G401 (cell line): ENCODE measurements around the gene SCAMP2. TPM values are rescaled to one million over a fixed set of nuclear protein-coding genes. Genes with fewer than 3 reads are reported as not detected.

ENCODE experiments used
- DNase-seq: peaks from one replicate; pipeline ENCODE4 v3.0.0-alpha.2; 2015; ENCODE audit warnings: low spot score
- in situ Hi-C: cut with HindIII; loops from 2 replicates; pipeline ENCODE4 v1.10.0; 2016; ENCODE audit warnings: low sequenced_read_pairs, mixed read lengths
- total RNA-seq: library from RNA; depleted of rRNA; stranded (reverse); fragments of >200 nt; shearing (Covaris generic); gene quantifications from 2 replicates; pipeline ENCODE4 v1.2.3, GENCODE V29; 2014; rRNA removed

SCAMP2 gene
- total RNA-seq, 1 experiment from 2014 or later = 13.2 TPM

DNA sequence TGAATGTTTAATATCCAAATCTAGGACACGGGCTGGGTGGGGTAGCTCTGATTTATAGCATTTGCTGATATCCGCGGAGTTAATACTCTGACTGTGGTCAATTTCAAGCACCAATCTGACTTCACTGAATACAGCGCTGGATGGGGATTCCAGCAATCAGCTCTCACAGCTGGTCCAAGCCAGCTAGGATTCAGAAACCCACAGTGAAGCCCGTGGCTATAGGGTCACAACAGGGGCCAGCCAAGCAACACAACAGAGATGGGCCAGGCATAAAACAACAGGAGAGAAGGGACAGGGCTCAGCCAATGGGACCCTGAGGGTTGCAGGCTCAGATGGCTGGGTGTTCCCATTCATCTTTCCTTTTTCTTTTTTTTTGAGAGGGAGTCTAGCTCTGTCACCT lies 65.9 kb downstream of the SCAMP2 start:
- in situ Hi-C loops = no loop called here
- no peak for DNase-seq

DNA sequence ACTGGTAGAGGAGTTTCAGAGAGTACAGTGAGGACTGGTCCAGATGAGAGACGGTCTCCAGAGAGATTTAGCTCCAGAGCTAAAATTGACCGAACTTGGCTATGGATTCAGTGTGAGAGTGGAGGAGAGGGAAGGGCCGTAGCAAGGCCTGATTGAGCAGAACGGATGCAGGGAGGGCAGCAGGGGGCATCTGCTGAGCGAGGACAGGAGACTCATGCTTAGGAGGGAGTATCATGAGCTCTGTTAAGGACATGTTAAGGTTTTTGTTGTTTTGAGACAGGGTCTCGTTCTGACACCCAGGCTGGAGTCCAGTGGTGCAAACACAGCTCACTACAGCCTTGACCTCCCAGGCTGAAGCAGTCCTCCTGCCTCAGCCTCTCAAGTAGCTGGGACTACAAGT lies 68.2 kb downstream of the SCAMP2 start:
- in situ Hi-C loops = no loop called here
- DNase-seq = no peak

DNA sequence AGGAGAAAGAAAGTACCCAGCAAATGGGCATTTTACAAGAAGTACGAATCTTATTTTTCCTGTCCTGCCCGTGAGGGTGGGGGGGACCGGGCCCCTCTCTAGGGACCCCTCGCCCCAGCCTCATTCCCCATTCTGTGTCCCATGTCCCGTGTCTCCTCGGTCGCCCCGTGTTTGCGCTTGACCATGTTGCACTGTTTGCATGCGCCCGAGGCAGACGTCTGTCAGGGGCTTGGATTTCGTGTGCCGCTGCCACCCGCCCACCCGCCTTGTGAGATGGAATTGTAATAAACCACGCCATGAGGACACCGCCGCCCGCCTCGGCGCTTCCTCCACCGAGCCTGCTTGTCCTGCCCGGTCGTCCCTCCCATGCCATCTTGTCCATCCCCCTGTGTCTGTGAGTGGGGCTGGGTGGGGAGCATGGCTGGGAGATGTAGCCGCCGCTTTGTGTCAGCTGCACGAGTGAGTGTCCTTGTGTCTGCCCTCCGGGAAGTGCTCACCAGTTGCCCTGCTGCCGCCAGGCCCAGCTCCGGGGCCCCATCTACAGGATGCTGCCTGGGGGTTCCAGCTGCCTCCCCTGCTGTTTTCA lies 70.2 kb downstream of the SCAMP2 start:
- DNase-seq = no peak
- in situ Hi-C loops = no loop called here

DNA sequence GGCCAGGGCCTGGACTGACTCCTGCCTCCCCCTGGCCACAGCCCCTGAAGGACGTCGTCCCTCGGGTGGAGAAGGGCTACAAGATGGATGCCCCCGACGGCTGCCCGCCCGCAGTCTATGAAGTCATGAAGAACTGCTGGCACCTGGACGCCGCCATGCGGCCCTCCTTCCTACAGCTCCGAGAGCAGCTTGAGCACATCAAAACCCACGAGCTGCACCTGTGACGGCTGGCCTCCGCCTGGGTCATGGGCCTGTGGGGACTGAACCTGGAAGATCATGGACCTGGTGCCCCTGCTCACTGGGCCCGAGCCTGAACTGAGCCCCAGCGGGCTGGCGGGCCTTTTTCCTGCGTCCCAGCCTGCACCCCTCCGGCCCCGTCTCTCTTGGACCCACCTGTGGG lies 70.9 kb downstream of the SCAMP2 start:
- in situ Hi-C loops = no loop called here
- no peak for DNase-seq

DNA sequence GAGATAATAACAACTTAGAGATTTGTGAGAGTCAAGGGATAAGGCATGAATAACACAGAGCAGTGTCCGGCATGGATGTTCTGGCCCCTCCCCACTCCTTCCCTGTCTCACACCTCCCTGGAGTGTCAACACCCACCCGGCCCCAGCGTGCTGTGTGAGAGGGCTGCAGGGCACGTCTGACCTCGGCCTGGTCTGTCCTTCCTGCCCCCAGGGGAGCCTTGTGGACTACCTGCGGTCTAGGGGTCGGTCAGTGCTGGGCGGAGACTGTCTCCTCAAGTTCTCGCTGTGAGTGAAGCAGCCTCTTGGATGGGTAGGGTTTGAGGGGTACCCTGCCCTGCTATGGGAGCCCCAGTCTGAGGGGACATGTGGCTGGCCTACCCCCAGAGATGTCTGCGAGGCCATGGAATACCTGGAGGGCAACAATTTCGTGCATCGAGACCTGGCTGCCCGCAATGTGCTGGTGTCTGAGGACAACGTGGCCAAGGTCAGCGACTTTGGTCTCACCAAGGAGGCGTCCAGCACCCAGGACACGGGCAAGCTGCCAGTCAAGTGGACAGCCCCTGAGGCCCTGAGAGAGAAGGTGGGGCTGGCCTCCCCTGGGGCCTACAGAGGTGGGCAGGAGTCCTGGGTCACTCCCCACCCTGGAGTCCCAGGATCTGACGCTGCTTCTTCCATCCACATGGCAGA lies 71.7 kb downstream of the SCAMP2 start:
- in situ Hi-C loops = no loop called here

DNA sequence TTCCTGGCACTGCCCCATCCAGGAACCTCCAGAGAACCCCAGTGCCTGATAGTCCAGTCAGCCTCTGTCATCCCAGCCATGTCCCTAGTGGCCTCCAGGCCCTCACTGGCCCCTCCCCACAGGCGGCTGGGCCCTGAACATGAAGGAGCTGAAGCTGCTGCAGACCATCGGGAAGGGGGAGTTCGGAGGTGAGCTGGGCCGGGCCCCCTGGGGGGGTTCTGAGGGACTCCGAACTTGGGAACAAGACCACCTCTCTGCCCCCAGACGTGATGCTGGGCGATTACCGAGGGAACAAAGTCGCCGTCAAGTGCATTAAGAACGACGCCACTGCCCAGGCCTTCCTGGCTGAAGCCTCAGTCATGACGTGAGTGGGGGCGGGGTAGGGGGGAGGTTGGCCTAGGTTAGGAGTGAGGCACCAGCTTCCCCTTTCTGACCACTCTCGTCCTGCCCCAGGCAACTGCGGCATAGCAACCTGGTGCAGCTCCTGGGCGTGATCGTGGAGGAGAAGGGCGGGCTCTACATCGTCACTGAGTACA lies 72.5 kb downstream of the SCAMP2 start:
- in situ Hi-C loops = no loop called here

More for the DNA sequence above, 71.7 kb downstream of the SCAMP2 start:
- no peak for DNase-seq

DNA sequence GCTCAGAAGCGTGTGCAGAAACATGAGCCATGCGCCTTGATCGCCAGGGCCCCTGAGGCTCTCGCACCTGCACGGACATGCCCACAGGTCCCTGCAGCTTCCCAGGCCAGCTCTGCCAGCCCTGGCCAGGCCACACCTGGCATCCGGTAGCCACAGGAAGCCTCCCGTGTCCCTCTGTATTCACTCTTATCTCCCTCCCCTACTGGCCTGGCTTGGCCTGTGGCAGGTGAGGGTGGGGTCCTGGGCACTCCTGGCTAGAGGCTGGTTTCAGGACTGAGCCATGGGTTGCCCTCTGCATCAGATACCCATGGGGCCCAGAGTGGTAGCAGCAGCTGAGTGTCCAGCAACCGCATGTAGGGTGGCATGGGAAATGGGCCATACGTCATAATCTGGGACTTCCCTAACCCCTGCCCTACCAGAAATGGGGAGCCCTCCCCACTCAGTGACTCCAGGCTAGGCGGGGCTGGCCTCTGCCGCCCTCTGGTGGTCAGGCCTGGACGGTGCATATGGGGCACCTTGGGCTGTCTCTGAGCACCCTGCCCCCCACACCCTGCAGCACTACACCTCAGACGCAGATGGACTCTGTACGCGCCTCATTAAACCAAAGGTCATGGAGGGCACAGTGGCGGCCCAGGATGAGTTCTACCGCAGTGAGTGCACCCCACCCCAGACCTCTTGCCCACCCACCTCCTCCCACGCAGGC lies 73.2 kb downstream of the SCAMP2 start:
- in situ Hi-C loops = no loop called here
- peak; percentile 50 for DNase-seq

More for the DNA sequence above, 72.5 kb downstream of the SCAMP2 start:
- no peak for DNase-seq

DNA sequence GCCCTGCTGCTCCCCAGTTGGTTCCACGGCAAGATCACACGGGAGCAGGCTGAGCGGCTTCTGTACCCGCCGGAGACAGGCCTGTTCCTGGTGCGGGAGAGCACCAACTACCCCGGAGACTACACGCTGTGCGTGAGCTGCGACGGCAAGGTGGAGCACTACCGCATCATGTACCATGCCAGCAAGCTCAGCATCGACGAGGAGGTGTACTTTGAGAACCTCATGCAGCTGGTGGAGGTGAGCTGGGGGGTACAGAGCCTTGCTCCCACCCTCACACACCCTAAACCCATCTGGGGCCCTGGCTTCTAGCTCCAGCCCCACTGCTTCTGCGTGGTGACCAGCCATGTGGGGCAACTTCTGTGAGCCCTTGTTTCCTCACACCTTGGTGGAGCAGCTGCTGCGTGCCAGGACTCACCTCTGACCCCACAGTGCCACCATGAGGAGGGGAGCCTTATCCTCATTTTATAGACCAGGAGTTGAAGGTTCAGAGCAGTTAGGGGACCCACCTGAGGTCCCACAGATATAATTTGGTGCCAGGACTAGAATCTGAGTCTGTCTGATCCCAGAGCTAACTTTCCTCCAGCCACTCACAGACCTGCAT lies 73.8 kb downstream of the SCAMP2 start:
- DNase-seq = no peak
- in situ Hi-C loops = no loop called here

DNA sequence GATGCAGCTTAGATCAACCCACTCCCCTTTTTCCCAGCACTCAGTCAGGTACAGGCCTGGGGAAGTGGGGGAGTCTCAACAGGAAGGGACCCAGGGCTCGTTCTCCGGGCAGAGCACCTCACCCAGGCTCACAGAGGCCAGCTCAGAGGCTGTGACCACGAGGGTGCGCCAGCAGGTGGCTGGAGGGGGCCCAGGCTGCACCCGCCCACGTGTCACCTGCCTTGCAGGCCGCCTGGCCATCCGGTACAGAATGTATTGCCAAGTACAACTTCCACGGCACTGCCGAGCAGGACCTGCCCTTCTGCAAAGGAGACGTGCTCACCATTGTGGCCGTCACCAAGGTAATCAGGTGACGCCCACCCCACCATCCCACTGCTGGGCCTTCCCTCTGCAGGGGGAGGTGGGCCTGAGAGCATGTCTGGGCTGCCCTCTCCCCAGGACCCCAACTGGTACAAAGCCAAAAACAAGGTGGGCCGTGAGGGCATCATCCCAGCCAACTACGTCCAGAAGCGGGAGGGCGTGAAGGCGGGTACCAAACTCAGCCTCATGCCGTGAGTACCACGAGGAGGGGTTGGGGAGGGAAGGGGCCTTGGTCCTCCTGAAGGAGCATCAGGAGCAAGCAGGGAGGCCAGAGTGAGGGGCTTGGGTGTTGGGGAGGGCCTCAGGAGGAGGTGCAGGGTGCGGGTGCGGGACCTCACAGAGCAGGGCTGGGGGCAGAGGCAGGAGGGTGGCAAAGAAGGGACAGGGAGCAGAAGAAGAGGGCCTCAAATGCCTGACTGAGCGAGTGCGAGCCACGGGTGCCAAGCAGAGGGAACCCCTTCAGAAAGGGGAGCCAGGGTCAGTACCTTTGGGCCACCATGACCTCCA lies 74.5 kb downstream of the SCAMP2 start:
- in situ Hi-C loops = no loop called here
- DNase-seq = peak; percentile 91

DNA sequence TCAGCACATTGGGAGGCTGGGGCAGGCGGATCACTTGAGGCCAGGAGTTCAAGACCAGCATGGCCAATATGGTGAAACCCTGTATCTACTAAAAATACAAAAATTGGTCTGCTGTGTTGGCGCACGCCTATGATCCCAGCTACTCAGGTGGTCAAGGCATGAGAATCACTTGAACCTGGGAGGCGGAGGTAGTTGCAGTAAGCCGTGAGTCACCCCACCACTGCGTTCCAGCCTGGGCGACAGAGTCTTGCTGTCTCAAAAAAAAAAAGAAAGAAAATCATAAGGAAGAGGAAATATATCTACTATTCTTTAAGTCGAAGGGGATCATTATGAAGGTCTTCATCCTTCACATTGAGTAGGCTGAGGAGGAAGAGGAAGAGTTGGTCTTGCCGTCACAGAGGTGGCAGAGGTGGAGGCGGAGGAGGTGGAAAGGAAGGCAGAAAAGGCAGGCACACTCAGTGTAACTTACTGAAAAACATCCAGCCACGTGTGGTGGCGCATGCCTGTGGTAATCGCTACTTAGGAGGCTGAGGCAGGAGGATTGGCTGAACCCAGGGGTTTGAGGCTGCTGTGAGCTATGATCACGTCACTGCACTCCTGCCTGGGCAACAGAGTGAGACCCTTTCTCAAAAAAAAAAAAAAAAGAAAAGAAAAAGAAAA lies 77.1 kb downstream of the SCAMP2 start:
- in situ Hi-C loops = no loop called here
- no peak for DNase-seq

DNA sequence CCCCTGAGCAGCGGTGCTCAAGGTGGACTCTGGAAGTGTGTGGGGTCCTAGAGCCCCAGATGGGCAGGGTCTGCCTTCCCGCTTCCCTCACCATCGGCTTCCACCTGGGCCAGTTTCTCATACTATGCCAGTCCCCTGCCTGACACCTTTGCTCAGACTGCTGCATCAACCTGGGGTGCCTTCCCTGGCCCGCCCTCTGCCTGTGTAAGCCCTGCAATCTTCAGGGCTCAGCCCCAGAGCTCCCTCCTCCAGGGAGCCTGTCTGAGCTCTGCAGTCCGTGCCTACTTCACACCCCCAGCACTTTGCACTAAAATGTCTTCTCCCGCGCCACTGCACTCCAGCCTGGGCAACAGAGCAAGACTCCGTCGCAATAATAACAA lies 78.2 kb downstream of the SCAMP2 start:
- in situ Hi-C loops = no loop called here
- DNase-seq = no peak

DNA sequence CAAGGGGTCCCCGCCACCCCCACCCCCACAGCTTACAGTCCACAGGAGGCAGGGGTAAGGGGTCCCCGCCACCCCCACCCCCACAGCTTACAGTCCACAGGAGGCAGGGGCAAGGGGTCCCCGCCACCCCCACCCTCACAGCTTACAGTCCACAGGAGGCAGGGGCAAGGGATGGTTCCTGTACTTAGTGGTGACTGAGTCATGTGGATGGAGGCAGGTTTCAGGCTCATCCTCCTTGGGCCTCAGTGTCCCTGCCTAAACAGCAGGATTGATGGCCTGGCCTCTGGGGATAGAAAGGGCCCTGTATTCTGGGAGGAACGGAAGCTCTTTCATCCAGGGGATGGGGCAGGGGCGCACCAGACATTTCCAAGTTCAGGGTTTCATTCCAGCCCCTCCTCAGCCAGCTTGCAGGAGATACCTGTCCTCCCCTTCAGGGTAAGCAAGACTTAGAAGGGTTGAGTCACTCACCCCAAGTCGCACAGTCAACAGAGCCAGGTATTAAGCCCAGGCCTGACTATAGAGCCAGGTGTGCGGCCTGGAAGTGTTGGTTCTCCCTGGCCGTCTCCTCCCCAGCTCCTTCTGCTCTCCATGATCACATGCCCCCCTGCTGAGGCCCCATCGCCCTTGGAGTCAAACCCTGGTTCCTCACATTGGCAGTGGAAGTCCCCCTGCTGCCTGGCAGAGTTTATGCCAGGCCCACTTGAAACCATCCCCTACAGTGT lies 78.8 kb downstream of the SCAMP2 start:
- in situ Hi-C loops = no loop called here
- no peak for DNase-seq

Other genes starting within 250 kb of the SCAMP2 start
- gene EDC3, start 177.3 kb downstream of the SCAMP2 start, total RNA-seq = 27.7 and 28.2 TPM in 2 replicates
- not detected in 2 replicates for gene CYP1A1, start 147.8 kb downstream of the SCAMP2 start, total RNA-seq
- gene CYP1A2, start 124.5 kb downstream of the SCAMP2 start, total RNA-seq = not detected in 2 replicates
- gene CSK, start 91.3 kb downstream of the SCAMP2 start, total RNA-seq = 27.8 and 31.3 TPM in 2 replicates
- gene LMAN1L, start 60.5 kb downstream of the SCAMP2 start, total RNA-seq = not detected in 2 replicates
- gene CPLX3, start 46.7 kb downstream of the SCAMP2 start, total RNA-seq = not detected in 2 replicates
- 32.1 and 40.9 TPM in 2 replicates for gene ULK3, start 30.2 kb downstream of the SCAMP2 start, total RNA-seq
- gene MPI, start 16.7 kb upstream of the SCAMP2 start, total RNA-seq = 81.8 and 85.8 TPM in 2 replicates
- gene FAM219B, start 33.5 kb upstream of the SCAMP2 start, total RNA-seq = 53.5 and 58.8 TPM in 2 replicates
- gene COX5A, start 64.7 kb upstream of the SCAMP2 start, total RNA-seq = 290 and 313 TPM in 2 replicates
- 28.8 and 31.8 TPM in 2 replicates for gene RPP25, start 83.4 kb upstream of the SCAMP2 start, total RNA-seq
- gene SCAMP5, start 122.2 kb upstream of the SCAMP2 start, total RNA-seq = 7.7 and 15.0 TPM in 2 replicates
- gene PPCDC, start 150.2 kb upstream of the SCAMP2 start, total RNA-seq = 17.1 and 26.2 TPM in 2 replicates